OCI-LY3 (cell line): ENCODE results near the gene VAV2.

ENCODE experiments used
- CTCF ChIP-seq: fragments of 200-600, 300-600 bp; sonication (generic); IDR thresholded peaks from 2 replicates; pipeline ENCODE4 v1.5.1; 2014; ENCODE audit warnings: antibody characterized with exemption, low read length, low read depth
- EZH2phosphoT487 ChIP-seq: fragments of 200-600 bp; shearing (Covaris generic); IDR thresholded peaks from 2 replicates; pipeline ENCODE4 v1.6.1; 2018; ENCODE audit warnings: antibody characterized with exemption, mixed run types, low read depth

- TF ChIP-seq CTCF, result no peak
- TF ChIP-seq EZH2phosphoT487, result no peak
Observed at GRCh38 chr9:134011401-134011800, 19.3 kb upstream of the VAV2 start.
